OCI-M2 (cell line): Measurements from ENCODE around the gene TXNDC8.
"Not testable (repeated sequence)": the region's sequence is repeated elsewhere in the genome, so short reads cannot be mapped to it uniquely, and the experiment has no call there.

Source experiments
- DNase-seq: peaks from one replicate; lab custom pipeline; 2025; ENCODE audit not compliant: unreplicated experiment; lab: John Stamatoyannopoulos, UW

Gene TXNDC8

GRCh38 chr9:110328763-110329162 lies 8.9 kb downstream of the TXNDC8 start:
- no peak for DNase-seq

GRCh38 chr9:110327716-110328115 lies 9.9 kb downstream of the TXNDC8 start:
- no peak for DNase-seq

GRCh38 chr9:110323818-110324217 lies 13.8 kb downstream of the TXNDC8 start:
- DNase-seq: no peak

GRCh38 chr9:110320651-110321445 lies 16.8 kb downstream of the TXNDC8 start:
- no peak for DNase-seq

- DNase-seq: no peak
Observed at GRCh38 chr9:110319781-110320492, 17.7 kb downstream of the TXNDC8 start.

- no peak for DNase-seq
Observed at GRCh38 chr9:110317911-110318310, 19.8 kb downstream of the TXNDC8 start.

GRCh38 chr9:110316261-110317075 lies 21.2 kb downstream of the TXNDC8 start:
- no peak for DNase-seq

- DNase-seq: not testable (repeated sequence)
Observed at GRCh38 chr9:110311978-110312377, 25.7 kb downstream of the TXNDC8 start.

- DNase-seq: no peak
Observed at GRCh38 chr9:110309681-110310080, 28.0 kb downstream of the TXNDC8 start.

- DNase-seq: no peak
Observed at GRCh38 chr9:110308633-110309038, 29.0 kb downstream of the TXNDC8 start.

- DNase-seq: no peak
Observed at GRCh38 chr9:110307191-110307590, 30.5 kb downstream of the TXNDC8 start.

GRCh38 chr9:110303133-110303532 lies 34.5 kb downstream of the TXNDC8 start:
- DNase-seq: no peak

- DNase-seq: no peak
Observed at GRCh38 chr9:110298043-110298605, 39.5 kb downstream of the TXNDC8 start.

- no peak for DNase-seq
Observed at GRCh38 chr9:110293248-110293647, 44.4 kb downstream of the TXNDC8 start.

GRCh38 chr9:110291921-110292557 lies 45.6 kb downstream of the TXNDC8 start:
- no peak for DNase-seq

GRCh38 chr9:110290001-110290400 lies 47.7 kb downstream of the TXNDC8 start:
- no peak for DNase-seq

GRCh38 chr9:110288503-110288902 lies 49.2 kb downstream of the TXNDC8 start:
- no peak for DNase-seq

GRCh38 chr9:110287289-110287680 lies 50.4 kb downstream of the TXNDC8 start:
- DNase-seq: no peak

GRCh38 chr9:110284211-110284844 lies 53.3 kb downstream of the TXNDC8 start:
- no peak for DNase-seq

- DNase-seq: no peak
Observed at GRCh38 chr9:110283751-110284150, 53.9 kb downstream of the TXNDC8 start.
